GM18498 (cell line): Measurements from ENCODE around the gene TMEM62.
"Not testable (repeated sequence)": the region's sequence is repeated elsewhere in the genome, so short reads cannot be mapped to it uniquely, and the experiment has no call there.

ENCODE experiments used
- ATAC-seq: cut with Tn5 transposase; IDR thresholded peaks from one replicate; pipeline ENCODE4 v1.9.1; 2021; ENCODE audit warnings: mild to moderate bottlenecking, moderate library complexity; ENCODE audit not compliant: unreplicated experiment

Gene TMEM62

DNA sequence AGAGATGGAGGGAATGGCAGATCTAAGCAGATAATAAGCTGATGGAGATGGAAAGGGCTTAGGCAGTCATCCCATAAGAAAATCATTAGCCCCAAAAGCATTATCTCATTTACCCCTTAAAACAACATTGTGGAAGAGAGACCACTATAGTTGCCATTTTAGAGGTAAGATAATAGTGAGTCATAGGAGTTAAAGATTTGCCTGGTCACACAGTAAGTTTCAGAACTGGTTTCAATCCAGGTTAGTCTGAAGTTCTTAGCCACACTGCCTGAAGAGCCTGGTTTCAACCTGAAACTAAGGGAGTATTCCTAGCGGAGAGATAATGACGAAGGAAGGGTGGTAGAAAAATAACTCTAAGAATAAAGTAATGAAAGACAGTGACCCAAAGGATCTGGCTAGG lies 14.6 kb upstream of the TMEM62 start:
- ATAC-seq = peak; percentile 42

DNA sequence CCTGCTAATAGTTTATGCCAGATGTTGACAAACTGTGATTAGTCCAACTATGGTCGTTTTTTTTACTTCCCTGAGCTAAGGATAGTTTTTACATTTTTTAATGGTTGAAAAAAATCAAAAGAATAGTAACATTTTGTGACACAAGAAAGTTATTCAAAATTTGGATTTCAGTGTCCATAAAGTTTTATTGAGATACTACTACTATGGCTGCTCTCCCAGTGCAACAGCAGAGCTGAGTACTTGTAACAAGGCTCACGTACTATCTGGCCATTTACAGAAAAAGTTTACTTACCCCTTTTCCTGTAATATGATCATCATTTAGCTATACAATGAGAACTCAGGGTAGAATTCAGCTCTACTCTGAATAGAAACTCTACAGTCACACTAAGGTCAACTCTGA lies 11.5 kb upstream of the TMEM62 start:
- no peak for ATAC-seq

DNA sequence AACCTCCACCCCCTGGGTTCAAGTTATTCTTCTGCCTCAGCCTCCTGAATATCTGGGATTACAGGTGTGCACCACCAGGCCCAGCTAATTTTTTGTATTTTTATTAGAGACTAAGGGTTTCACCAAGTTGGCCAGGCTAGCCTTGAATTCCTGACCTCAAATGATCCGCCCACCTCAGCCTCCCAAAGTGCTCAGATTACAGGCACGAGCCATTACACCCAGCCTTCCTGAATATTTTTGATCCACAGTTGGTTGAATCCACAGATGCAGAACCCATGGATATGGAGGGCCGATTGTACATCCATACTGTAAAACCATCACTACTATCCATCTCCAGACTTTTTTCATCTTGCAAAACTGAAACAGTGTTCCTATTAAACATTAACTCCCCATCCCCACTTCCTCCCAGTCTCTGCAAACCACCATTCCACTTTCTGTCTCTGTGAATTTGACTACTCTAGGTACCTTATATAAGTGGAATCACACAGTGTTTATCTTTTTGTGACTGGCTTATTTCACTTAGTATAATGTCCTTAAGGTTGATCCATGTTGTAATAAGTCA lies 8.2 kb upstream of the TMEM62 start:
- no peak for ATAC-seq

DNA sequence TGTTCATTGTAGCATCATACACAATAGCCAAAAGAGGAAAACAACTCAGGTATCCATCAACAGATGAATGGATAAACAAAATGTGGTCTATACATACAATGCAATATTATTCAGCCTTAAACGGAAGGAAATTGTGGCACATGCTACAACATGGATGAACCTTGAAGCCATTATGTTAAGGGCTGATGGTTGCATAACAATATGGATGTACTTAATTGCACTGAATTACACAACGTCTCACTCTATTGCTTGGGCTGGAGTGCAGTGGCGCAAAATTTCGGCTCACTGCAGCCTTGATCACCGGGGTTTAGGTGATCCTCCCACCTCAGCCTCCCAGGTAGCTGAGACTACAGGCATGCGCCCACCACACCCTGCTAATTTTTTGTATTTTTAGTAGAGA lies 7.0 kb upstream of the TMEM62 start:
- ATAC-seq = no peak

DNA sequence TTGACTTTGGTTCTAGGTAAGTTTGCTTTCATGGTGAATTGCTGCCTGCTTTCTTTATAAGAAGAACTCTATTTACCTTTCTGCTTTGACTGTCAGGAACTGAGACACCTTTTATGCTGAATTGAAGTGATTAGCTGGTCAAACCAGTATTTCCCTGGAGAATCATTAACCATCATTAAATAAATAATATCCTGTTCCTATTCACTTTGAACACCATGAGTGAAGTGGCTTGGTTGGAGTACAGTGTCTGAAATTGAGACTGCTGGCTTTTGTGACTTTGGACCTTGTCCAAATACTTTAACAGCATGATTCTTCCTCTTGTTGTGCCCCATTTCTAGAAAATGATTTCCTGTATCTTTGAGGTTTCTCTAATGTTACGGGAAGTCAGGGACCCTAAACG lies 5.6 kb upstream of the TMEM62 start:
- ATAC-seq = no peak

DNA sequence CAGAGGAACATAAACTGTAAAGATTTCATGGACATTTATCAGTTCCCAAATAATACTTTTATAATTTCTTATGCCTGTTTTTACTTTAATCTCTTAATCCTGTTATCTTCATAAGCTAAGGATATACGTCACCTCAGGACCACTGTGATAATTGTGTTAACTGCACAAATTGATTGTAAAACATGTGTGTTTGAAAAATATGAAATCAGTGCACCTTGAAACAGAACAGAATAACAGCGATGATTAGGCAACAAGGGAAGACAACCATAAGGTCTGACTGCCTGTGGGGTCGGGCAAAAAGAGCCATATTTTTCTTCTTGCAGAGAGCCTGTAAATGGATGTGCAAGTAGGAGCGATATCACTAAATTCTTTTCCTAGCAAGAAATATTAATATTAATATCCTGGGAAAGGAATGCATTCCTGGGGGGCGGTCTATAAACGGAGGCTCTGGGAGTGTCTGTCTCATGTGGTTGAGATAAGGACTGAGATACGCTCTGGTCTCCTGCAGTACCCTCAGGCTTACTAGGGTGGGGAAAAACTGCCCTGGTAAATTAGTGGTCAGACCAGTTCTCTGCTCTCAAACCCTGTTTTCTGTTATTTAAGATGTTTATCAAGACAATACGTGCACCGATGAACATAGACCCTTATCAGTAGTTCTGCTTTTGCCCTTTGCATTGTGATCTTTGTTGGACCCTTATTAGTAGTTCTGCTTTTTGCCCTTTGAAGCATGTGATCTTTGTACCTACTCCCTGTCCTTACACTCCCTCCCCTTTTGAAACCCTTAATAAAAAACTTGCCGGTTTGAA lies 5.0 kb upstream of the TMEM62 start:
- ATAC-seq = not testable (repeated sequence)

DNA sequence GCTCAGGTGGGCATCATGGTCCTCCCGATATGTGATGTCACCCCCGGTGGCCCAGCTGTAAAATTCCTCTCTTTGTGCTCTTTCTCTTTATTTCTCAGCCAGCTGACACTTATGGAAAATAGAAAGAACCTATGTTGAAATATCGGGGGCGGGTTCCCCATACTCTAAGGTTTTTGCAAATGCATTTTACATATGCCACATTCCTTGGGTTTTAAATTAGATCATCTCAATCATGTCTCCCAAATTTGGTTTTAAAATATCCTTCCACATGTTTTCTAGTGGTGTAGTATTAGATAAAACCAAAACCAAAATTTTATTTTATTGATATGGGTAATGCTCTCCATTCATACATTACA lies 4.4 kb upstream of the TMEM62 start:
- ATAC-seq = no peak

DNA sequence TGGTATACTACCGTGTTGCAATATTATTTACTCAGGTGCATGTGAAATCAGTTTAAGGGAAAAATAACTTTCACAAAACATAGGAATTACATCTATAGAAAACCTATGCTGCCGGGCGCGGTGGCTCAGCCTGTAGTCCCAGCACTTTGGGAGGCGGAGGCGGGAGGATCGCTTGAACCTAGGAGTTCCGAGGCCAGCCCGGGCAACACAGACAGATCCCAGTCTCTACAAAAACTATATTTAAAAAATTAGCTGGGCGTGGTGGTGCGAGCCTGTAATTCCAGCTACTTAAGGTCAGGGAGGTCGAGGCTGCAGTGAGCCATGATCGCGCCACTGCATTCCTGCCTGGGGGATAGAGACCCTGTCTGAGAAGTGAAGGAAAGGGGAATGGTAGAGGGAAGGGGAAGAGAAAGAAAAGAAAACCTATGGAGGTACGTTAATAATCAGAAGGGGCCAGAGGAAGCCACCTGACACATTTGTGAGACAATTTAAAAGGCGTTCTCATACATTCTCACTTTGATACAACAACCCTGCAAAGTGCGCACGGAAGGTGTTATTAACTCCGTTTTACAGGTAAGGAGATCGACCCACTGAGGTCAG lies 456 bp upstream of the TMEM62 start:
- no peak for ATAC-seq

DNA sequence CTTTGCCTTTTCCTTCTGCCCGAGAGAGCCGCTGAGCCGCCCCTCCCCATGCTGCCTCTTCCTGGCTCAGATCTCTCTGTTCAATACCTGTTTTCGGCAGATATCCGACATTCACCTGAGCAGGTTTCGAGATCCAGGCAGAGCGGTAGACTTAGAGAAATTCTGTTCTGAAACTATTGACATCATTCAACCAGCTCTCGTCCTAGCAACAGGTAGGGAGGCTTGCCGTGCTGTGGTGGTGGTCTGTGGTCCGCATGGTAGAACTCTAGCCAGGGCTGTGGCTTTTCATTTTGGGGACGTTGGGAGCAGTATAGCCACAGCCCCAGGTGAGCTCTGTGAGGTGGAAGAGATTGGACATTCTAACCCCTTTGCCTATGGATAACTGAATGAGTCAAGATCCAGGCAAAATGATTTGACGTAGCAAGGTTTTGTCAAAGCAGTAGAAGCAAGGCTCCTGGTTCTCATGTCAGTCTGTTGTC lies 810 bp downstream of the TMEM62 start:
- ATAC-seq = peak; percentile 15

DNA sequence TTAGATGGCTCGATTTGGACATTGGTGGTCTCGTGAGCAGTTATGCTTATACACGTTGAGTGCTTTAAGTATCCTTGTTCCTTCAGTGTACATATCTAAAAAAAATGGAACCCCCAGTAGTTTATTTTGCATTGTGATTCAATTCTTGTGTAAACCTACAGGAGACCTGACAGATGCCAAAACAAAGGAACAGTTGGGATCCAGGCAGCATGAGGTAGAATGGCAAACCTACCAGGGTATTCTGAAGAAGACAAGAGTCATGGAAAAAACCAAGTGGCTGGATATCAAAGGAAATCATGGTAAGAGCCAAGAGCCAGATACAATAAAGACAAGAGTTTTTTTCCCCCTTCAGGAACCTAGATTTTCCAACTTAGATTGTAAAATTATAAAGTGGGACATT lies 2.0 kb downstream of the TMEM62 start:
- ATAC-seq = no peak

DNA sequence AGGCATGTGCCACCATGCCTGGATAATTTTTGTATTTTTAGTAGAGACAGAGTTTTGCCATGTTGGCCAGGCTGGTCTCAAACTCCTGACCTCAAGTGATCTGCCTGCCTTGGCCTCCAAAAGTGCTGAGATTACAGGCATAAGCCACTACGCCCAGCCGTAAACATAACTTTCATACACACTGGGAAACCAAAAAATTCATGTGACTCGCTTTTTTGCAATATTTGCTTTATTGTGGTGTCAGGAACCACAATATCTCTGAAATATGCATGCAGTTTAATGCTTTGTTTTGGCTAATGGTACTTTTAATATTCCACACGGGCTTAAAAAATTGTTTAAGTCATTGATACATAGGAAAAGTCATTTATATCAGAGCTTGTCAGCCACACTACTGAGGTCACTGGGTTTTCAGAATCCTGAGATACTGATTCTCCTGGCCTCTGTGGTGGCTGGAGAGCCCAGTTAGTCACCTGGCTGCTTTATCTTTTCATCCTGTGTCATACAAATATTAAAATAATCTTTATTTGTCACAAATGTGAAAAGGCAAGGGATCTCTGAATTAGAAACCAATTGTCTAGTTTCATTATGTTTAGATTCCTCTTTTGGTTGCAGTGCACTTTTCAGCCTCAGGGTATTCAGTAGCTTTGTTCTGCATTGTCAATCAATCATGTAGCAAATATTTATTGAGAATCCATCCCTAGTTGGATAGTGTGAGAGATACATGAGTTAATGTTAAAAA lies 10.0 kb downstream of the TMEM62 start:
- no peak for ATAC-seq

DNA sequence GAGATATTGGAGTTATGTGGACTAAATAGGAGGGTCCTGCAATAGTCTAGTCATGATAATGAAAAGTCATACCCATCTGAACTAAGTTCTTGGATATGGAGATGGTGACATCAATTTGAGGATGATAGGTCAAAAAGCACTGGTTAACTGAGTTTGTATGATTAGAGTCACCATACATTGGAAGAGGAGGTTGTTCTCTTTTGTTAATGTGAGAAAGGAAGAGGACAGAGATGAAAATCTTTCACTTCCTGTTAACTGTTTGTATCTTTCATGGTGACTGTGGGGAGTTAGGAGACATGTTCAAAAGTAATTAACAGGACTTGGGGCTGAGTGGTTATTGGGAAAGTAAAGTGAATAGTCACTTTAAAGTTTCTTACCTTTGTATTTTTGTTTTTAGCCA lies 11.1 kb downstream of the TMEM62 start:
- no peak for ATAC-seq

DNA sequence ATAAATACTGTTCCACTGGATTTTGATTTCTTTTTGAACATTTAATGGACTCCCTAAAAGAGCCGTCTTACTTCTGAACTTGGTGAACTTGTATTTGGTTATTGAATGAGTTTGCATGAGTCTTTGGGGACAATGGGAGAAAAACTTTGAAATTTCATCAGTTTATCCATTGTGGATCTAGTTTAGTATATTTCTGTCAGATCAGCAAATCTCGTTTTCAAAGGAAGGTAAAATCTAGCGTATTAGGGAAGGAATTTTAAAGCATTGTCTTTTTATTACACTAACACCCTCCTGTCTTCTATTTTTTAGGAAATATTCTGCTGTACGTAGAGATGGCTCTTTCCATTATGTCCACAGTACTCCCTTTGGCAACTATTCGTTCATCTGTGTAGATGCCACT lies 12.8 kb downstream of the TMEM62 start:
- ATAC-seq = no peak

DNA sequence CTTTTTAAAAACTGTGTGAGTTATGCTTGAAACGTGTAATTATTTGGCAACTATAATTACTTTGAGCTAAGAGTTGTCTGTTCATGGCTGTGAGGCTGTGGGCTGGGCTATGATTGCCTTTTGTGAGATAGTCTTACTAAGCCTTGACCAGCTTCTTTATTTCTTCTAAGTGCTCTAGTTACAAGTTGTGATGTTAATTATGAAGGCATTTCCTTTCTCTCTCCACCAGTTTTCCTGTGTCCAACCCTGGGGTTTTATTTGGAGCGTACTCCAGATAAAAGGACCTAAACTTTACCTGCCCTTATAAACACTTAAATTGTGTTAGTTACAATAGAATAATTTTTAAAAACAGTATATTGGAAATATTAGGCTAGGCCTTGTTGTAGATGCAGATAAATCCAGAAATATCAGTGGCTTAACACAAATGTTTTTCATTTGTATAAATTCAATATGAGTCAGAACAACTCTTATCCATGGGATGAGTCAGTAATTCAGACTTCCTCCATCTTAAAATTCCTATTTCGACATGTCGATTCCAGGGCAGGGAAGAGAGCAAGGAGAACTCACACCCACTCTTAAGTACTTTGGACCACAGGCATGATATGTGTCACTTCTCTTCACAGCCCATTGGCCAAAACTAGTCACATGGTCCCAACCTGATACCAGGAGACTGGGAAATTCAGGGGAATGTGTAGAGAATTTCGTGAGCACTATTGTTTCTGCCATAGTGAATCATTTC lies 17.0 kb downstream of the TMEM62 start:
- no peak for ATAC-seq

DNA sequence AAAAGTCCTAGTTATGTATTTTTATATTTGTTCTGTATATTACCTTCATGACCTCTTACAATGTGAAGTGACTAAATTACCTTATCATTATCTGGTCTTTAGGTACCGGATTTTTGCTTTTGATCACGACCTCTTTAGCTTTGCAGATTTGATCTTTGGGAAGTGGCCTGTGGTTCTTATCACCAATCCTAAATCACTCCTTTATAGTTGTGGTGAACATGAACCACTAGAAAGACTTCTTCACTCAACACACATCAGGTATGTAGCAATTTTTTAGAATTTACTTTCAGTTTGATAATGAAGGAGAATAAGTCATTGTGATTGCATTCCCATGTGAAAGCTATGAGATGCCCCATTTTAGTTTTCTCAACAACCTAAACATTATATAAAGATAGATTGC lies 18.3 kb downstream of the TMEM62 start:
- no peak for ATAC-seq

DNA sequence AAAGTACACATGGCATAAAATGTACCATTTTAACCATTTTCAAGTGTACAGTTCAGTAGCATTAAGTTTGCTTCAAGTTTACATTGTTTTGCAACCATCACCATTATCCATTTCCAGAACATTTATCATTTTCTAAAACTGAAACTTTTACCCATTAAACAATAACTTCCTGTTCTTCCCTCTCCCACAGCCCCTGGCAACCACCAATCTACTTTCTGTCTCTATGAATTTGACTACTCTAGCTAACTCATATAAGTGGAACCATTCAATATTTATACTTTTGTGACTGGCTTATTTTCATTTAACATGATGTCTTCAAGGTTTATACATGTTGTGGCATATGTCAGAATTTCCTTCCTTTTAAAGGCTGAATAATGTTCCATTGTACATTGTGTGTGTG lies 19.9 kb downstream of the TMEM62 start:
- ATAC-seq = no peak

DNA sequence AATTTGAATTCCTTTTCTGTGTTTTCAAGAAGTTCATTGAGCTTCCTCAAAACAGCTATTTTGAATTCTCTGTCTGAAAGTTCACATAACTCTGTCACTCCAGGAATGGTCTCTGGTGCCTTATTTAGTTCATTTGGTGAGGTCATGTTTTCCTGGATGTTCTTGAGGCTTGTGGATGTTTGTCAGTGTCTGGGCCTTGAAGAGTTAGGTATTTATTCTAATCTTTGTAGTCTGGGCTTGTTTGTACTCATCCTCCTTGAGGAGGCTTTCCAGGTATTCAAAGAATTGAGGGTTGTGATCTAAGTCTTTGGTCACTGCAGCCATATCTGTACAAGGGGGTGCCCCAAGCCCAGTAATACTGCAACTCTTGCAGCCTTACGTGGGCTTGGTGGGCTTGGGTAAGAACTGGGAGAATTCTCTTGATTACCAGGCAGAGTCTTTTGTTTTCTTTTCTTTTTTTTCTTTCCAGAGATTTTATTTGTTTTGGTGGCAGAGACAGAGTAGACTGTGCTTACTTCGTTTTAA lies 32.5 kb downstream of the TMEM62 start:
- no peak for ATAC-seq

DNA sequence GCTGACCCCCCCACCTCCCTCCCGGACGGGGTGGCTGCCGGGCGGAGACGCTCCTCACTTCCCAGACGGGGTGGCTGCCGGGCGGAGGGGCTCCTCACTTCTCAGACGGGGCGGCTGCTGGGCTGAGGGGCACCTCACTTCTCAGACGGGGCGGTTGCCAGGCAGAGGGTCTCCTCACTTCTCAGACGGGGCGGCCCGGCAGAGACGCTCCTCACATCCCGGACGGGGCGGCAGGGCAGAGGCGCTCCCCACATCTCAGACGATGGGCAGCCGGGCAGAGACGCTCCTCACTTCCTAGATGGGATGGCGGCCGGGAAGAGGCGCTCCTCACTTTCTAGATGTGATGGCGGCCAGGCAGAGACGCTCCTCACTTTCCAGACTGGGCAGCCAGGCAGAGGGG lies 33.9 kb downstream of the TMEM62 start:
- not testable (repeated sequence) for ATAC-seq

DNA sequence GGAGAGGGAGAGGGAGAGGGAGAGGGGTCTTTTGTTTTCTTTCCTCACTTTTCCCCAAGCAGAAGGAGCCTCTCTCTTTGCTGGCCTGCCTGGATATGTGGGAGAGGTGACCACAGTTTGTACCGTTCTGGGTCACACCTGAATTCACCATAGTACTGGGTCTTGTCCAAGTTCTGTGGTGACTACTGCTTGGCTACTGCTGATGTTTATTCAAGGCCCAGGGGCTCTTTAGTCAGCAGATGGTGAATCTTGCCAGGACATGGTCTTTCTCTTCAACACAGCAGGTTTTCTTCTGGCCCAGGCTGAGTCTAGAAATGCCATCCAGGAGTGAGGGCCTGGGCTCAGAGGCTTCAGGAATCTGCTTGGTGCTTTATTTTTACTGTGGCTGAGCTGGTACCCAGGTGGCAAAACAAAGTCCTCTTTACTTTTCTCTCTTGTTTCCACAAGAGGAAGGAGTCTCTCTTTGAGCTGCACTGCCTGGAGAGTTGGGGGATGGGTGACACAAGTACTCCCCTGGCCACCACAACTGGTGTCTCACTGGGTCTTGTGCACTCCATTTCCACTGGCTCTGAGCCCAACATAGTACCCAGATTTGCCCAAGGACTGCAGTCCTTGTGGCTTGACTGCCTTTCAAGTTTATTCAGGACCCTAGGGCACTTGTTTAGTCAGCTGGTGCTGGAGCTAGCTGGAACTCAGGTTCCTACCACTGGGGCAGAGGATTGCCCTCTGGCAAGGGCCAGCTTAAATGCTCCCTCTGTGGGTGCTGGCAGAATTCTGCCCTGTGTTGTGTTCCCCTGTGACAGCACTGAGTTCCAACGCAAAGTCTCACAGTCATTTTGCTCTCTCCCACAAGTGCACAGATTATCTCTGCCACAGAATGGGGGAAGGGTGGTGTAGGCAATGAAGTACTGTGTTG lies 35.1 kb downstream of the TMEM62 start:
- ATAC-seq = no peak

DNA sequence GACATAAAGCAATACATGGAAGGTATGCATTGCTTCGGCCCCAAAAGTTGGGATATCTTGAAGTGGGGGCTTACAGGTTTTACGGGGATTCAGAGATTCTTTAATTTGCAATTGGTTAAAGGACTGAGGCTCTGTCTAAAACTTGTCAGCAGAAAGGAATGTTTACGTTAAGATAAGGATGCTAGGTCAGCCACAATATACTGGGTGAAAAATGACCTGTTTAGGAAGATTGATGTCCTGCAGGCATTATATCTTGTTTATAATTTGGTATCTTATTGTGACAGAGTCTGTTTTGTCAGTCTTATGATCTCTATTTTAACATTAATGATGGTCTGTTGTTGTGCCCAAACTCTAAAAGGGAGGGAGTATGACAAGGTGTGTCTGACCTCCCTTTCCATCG lies 36.5 kb downstream of the TMEM62 start:
- no peak for ATAC-seq
